ENCODE measurements around the gene LMTK3. TPM values are rescaled to one million over a fixed set of nuclear protein-coding genes. Genes with fewer than 3 reads are reported as not detected.

The LMTK3 gene
- total RNA-seq, 4 donors from 2014 or later: 0.28 to 0.52 TPM; not detected in 2

DNA sequence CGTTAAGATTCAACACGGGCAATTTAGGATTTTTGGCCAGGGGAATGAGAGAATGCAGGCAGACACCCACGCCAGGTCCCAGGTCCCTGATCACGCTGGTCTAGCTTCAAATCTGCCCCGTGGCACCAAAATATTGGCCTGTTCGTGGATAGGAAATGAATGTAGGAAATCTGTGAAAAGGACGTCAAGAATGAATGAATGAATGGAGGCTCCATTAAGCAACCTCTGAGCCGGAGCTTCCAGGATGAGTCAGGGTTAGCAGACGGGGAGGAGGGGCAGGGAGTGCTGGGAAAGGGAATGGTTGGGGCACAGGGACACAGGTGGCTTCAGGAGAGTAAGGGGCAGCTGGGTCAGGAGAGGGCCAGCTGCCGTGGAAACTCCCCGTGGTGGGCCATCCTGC, 44.5 kb upstream of the LMTK3 start:
- H3K4me3 ChIP-seq: no peak overlapping the region
- intact Hi-C loops (cut with DNase I; ENCODE audit: low total_unique reads): no loop called here
- H3K27ac ChIP-seq: no peak overlapping the region
- H3K4me1 ChIP-seq: peaks cover 0 to 5% of the 10 kb centered on the region in 2 donors
- TF ChIP-seq, protein P1, sequence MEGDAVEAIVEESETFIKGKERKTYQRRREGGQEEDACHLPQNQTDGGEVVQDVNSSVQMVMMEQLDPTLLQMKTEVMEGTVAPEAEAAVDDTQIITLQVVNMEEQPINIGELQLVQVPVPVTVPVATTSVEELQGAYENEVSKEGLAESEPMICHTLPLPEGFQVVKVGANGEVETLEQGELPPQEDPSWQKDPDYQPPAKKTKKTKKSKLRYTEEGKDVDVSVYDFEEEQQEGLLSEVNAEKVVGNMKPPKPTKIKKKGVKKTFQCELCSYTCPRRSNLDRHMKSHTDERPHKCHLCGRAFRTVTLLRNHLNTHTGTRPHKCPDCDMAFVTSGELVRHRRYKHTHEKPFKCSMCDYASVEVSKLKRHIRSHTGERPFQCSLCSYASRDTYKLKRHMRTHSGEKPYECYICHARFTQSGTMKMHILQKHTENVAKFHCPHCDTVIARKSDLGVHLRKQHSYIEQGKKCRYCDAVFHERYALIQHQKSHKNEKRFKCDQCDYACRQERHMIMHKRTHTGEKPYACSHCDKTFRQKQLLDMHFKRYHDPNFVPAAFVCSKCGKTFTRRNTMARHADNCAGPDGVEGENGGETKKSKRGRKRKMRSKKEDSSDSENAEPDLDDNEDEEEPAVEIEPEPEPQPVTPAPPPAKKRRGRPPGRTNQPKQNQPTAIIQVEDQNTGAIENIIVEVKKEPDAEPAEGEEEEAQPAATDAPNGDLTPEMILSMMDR (IDR thresholded peaks at IDR 0.05): no peak
- TF ChIP-seq POLR2A (IDR thresholded peaks at IDR 0.05): no peak
- H3K36me3 ChIP-seq: no peaks in the 10 kb centered on the region
- no peaks in the 10 kb centered on the region for H3K27me3 ChIP-seq
- DNase-seq: no peak
- no peaks in the 10 kb centered on the region for H3K9me3 ChIP-seq

DNA sequence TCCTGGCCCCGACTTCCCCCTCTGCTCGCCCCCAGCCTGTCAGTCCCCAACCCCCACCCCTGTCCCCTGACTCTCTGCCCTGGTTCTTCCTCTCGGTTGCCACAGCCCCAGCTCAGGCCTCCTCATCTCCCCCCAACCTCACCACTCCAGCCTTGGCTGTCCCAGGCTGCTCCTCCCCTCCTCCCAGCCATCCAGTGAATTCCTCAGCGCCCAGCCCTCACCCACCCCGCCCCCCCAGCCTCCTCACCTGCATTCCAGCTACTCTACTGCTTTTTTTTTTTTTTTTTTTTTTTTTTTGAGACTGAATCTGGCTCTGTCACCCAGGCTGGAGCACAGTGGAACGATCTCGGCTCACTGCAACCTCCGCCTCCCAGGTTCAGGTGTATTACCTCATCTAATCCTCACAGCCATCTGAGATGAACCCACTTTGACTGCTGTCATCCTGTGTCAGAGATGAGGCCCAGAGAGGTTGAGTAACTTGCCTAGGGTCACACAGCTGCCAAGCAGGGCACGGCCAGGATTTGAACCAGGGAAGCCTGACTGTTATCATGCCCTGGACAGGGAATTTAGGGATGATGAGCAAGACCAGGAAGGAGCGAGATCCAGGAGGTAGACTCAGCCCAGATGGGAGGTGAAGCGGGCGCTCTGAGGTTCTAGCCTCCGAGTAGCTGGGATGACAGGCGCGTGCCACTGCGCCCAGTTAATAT, 42.9 kb upstream of the LMTK3 start:
- intact Hi-C loops (cut with DNase I; ENCODE audit: low total_unique reads): no loop called here
- no peak for DNase-seq
- H3K27me3 ChIP-seq: no peaks in the 10 kb centered on the region
- H3K36me3 ChIP-seq: no peaks in the 10 kb centered on the region
- no peak for TF ChIP-seq POLR2A (IDR thresholded peaks at IDR 0.05)
- TF ChIP-seq, protein P1 (IDR thresholded peaks at IDR 0.05): no peak
- no peak overlapping the region for H3K4me3 ChIP-seq
- no peaks in the 10 kb centered on the region for H3K9me3 ChIP-seq
- peaks cover 0 to 5% of the 10 kb centered on the region in 2 donors for H3K4me1 ChIP-seq
- H3K27ac ChIP-seq: peak overlapping the region in 1 of 2 donors; percentile 11

DNA sequence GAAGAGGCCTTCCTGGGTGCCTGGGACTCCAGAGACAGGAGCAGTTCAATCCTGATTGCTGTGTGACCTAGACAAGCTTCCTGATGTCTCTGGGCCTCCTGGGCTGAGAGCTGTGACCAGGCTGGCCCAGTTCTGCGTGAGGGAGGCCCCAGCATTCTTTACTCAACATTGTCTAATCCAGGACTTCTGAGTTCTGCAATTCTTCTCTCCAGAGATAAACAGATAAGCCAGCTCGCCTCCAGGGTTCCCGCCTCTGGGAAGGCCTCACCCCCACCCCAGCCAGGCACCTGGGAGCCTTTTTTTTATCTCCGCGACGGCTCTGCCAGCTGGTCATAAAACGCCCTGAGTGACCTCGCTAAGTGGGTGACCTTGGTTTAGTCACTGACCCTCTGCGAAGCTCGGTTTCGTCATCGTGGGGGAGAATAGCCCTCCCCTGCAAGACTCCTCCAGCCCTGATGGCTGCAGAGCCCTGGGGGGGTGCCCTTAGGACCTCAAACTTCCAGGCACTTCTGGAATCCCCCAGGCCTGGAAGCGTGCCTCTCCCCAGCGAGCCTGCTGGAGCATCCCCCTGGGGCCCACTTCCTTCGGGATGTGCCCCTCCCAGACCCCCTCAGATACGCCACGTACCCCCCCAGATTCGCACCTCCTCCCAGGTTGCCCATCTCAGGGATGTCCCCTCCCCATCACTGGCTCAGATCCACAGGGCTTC, 42.2 kb upstream of the LMTK3 start:
- no peak overlapping the region for H3K4me3 ChIP-seq
- H3K27me3 ChIP-seq: no peaks in the 10 kb centered on the region
- peaks cover 0 to 5% of the 10 kb centered on the region in 2 donors for H3K4me1 ChIP-seq
- no peaks in the 10 kb centered on the region for H3K36me3 ChIP-seq
- TF ChIP-seq, protein P1 (IDR thresholded peaks at IDR 0.05): no peak
- no peak for TF ChIP-seq POLR2A (IDR thresholded peaks at IDR 0.05)
- intact Hi-C loops (cut with DNase I; ENCODE audit: low total_unique reads): no loop called here
- DNase-seq: peak; percentile 44 to 50
- H3K27ac ChIP-seq: peak overlapping the region in 1 of 2 donors; percentile 11
- H3K9me3 ChIP-seq: no peaks in the 10 kb centered on the region

DNA sequence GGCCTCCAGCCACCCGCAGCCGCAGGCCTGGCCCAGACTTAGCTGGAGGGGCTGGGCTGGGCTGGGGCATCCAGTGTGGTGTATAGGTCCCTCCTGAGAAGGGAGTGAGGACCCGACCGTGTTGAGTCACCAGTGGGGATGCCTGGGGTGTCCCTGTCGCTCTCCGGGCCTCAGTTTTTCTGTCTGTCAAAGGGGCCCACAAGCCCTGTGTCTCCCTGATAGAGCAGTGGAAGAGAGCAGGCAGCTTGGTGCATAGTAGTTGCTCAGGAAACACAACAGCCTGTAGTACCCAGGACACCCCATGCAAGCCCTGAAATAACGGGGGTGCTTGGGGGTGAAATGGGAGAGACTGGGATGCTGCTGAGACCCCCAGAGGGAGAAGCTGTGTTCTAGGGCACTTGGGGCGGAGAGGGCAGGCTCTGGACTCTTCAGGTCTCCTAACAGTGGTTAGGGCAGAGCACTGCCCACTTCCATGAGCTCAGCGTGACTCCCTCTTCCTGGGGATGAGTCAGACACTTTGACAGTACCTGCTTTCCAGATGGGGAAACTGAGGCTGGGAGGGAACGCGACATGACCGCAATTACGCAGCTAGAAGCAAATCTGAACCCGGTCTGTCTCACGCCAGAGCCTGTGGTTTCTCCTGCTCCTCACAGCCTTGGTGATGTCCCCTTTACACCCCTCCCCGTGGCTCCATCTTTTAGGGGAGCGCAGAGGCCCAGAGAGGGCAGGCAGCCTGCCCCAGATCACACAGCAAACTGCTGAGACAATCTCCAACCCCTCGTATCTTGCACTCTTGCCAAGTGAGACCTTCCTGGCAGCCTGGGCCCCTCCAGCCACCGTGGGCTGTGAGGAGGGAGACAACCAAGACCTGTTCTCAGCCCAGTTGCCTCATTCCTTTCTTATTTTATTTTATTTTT, 41.0 kb upstream of the LMTK3 start:
- H3K4me3 ChIP-seq: no peak overlapping the region
- no peaks in the 10 kb centered on the region for H3K9me3 ChIP-seq
- intact Hi-C loops (cut with DNase I; ENCODE audit: low total_unique reads): no loop called here
- H3K36me3 ChIP-seq: no peaks in the 10 kb centered on the region
- no peak for DNase-seq
- no peak overlapping the region for H3K27ac ChIP-seq
- H3K27me3 ChIP-seq: no peaks in the 10 kb centered on the region
- TF ChIP-seq POLR2A (IDR thresholded peaks at IDR 0.05): no peak
- TF ChIP-seq, protein P1 (IDR thresholded peaks at IDR 0.05): no peak
- peaks cover 0 to 5% of the 10 kb centered on the region in 2 donors for H3K4me1 ChIP-seq
